Naive thymus-derived CD4-positive, alpha-beta T cell (primary cell): ENCODE data around the gene FCMR. TPM values are rescaled to one million over a fixed set of nuclear protein-coding genes. Genes with fewer than 3 reads are reported as not detected.

Source experiments
- ATAC-seq: fragments of 150-1000 bp; cut with Tn5 transposase; 2 replicates; pipeline ENCODE4 v1.10.0; 2021; ENCODE audit warnings: mild to moderate bottlenecking, moderate library complexity
- CTCF ChIA-PET: fragments of 350-600 bp; sonication (Branson Sonifier 250); formaldehyde crosslinking; loops from one replicate; lab custom pipeline; 2021; ENCODE audit warnings: antibody characterized with exemption; lab: Charles Lee
- POLR2A ChIA-PET: fragments of 350-600 bp; sonication (Branson Sonifier 250); formaldehyde crosslinking; loops from one replicate; lab custom pipeline; 2021; ENCODE audit warnings: antibody characterized with exemption, inconsistent platforms; lab: Charles Lee
- DNase-seq, 9 donors: peaks; one replicate each; pipeline versions ENCODE4 v3.0.0 to v3.0.0-alpha.2; 2020 to 2022; ENCODE audit warnings: mixed read lengths in 1 of 9
- H3K27ac ChIP-seq: one replicate; pipeline ENCODE4 v1.7.0; 2013; ENCODE audit warnings: mild to moderate bottlenecking, low read depth, low read length, moderate library complexity
- H3K27me3 ChIP-seq, 2 donors: one replicate each; pipeline ENCODE4 v1.7.0; 2013; ENCODE audit warnings: low read length in 2 of 2, mild to moderate bottlenecking in 2 of 2, moderate library complexity in 2 of 2; ENCODE audit not compliant: control insufficient read depth in 2 of 2, insufficient read depth in 2 of 2
- H3K36me3 ChIP-seq, 3 experiments: 1 replicate in 2 of 3; 2 replicates in 1 of 3; pipeline ENCODE4 v1.7.0; 2013; ENCODE audit warnings: low read length in 3 of 3, mild to moderate bottlenecking in 3 of 3, moderate library complexity in 1 of 3; ENCODE audit not compliant: insufficient read depth in 3 of 3, control insufficient read depth in 2 of 3
- H3K4me1 ChIP-seq, 2 donors: one replicate each; pipeline ENCODE4 v1.7.0; 2013; ENCODE audit warnings: low read length in 2 of 2, mild to moderate bottlenecking in 2 of 2, moderate library complexity in 1 of 2; ENCODE audit not compliant: control insufficient read depth in 2 of 2, insufficient read depth in 2 of 2
- H3K4me3 ChIP-seq: 2 replicates; pipeline ENCODE4 v1.7.0; 2013; ENCODE audit warnings: mild to moderate bottlenecking, low read length
- H3K9me3 ChIP-seq, 3 experiments: 1 replicate in 2 of 3; 2 replicates in 1 of 3; pipeline ENCODE4 v1.7.0; 2013; ENCODE audit warnings: low read length in 3 of 3; ENCODE audit not compliant: control insufficient read depth in 2 of 3
- H3K27ac Mint-ChIP-seq, 9 donors: one replicate each; pipeline ENCODE4 v1.8.0; 2020 to 2022; ENCODE audit warnings: mixed read lengths in 9 of 9, mild to moderate bottlenecking in 8 of 9, moderate library complexity in 5 of 9, inconsistent platforms in 2 of 9
- H3K27me3 Mint-ChIP-seq, 5 donors: one replicate each; pipeline ENCODE4 v1.8.0; 2021 to 2022; ENCODE audit warnings: mixed read lengths in 5 of 5, mild to moderate bottlenecking in 1 of 5
- H3K36me3 Mint-ChIP-seq, 5 donors: one replicate each; pipeline ENCODE4 v1.8.0; 2020 to 2022; ENCODE audit warnings: mixed read lengths in 5 of 5, mild to moderate bottlenecking in 3 of 5, inconsistent platforms in 1 of 5
- H3K4me1 Mint-ChIP-seq, 7 donors: one replicate each; pipeline ENCODE4 v1.8.0; 2020 to 2022; ENCODE audit warnings: mixed read lengths in 7 of 7, mild to moderate bottlenecking in 3 of 7, inconsistent platforms in 1 of 7
- H3K4me3 Mint-ChIP-seq, 10 donors: one replicate each; pipeline ENCODE4 v1.8.0; 2020 to 2022; ENCODE audit warnings: mild to moderate bottlenecking in 10 of 10, mixed read lengths in 10 of 10, moderate library complexity in 6 of 10, inconsistent platforms in 2 of 10
- H3K9me3 Mint-ChIP-seq, 11 donors: one replicate each; pipeline ENCODE4 v1.8.0; 2020 to 2022; ENCODE audit warnings: mixed read lengths in 11 of 11, mild to moderate bottlenecking in 4 of 11, inconsistent platforms in 1 of 11, moderate library complexity in 1 of 11
- intact Hi-C, 2 donors: fragments of 100-400 bp; cut with micrococcal nuclease; formaldehyde crosslinking; loops; one replicate each; pipeline ENCODE4 v1.15.1; 2023
- polyA plus RNA-seq, 2 donors: library from polyadenylated mRNA; unstranded; fragments of 300-500 nt; fragmentation: Illumina TruSeq; gene quantifications; one replicate each; pipeline ENCODE4 v1.2.3, GENCODE V29; 2021
- total RNA-seq, 6 experiments: library from RNA in 5 of 6; stranded (reverse) in 5 of 6; gene quantifications; 1 replicate in 5 of 6; 2 replicates in 1 of 6; pipeline ENCODE4 v1.2.3 and lab custom pipeline; 2021 to 2026

Gene FCMR
- total and polyA plus RNA-seq, 7 experiments from 2014 or later, result 103 to 998 (median 803) TPM

DNA sequence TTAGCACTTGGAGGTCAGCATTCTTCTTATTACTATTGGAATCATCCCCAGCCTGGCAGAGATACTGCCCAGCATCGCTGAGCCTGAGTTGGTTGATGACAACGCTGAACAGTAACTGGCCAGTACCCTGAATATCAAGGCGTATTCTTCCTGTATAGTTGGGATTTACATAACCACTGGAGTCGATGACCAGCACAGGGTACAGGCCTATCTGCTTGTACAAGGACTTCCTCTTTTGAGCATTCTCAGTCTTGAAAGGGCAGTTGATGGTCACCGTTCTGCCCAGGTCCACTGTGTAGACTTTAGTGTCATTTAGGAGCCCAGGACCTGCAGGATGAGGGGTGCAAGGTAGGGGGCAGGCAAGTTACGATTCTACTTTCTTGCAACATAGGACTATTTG, 15.7 kb upstream of the FCMR start:
- ATAC-seq (no peak), DNase-seq (no peak)
- Histone ChIP-seq H3K27me3 (no peaks in the 10 kb centered on the region), H3K4me3 (no peak overlapping the region), H3K27ac (no peak overlapping the region), H3K36me3 (no peaks in the 10 kb centered on the region), H3K9me3 (no peaks in the 10 kb centered on the region), H3K4me1 (peaks cover 6 to 8% of the 10 kb centered on the region in 2 donors)
- no peaks in the 10 kb centered on the region for H3K9me3 Mint-ChIP-seq
- ChIA-PET POLR2A (interaction anchor here (13.2 kb wide), 1 partner anchor 32 kb away, joined by 167 read pairs; no protein-coding TSS in a partner anchor), CTCF (interaction anchor here (1.1 to 19.1 kb wide), 4 partner anchors 13 to 202 kb away, joined by 5 to 343 read pairs (median 52); partner anchors contain the start of gene FCMR)
- H3K4me1 Mint-ChIP-seq, result peaks cover 0 to 12% (median 12%) of the 10 kb centered on the region in 7 donors
- H3K27ac Mint-ChIP-seq, result no peak overlapping the region
- peaks cover 0 to 16% (median 0%) of the 10 kb centered on the region in 5 donors for H3K27me3 Mint-ChIP-seq
- intact Hi-C loops, result no loop called here
- no peaks in the 10 kb centered on the region for H3K36me3 Mint-ChIP-seq
- no peak overlapping the region for H3K4me3 Mint-ChIP-seq

DNA sequence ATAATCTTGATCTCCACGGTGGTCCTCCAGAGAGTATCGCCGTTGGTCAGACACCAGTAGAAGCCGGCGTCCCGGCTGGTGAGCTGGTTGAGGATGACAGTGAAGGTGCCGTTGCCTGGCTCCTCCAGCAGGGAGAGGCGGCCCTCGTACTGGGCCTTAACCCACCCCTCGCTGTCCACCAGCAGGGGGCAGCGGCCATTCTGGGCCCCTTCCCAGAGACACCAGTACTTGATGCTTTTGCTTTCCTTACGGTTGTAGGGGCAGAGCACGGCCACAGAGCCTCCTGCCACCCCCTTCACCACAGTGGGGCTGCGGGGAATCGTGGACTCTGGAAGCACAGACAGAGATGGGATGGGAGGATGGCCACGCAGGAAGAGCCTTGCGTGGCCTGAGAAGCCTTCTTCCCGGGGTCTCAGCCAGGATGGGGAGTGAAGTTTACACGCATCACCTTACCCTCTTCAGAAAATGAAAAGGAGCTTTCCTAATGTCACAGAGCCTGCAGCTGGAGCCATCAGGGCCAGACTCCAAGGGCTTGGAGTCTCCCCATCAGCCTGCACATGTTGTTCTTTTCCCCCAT, 13.8 kb upstream of the FCMR start:
- DNase-seq (peak in 4 of 9 donors; percentile 28 to 56 (median 48)), ATAC-seq (peak; percentile 68)
- H3K4me3 ChIP-seq, result no peak overlapping the region
- no peak overlapping the region for H3K27ac ChIP-seq
- Mint-ChIP-seq H3K9me3 (no peaks in the 10 kb centered on the region), H3K36me3 (no peaks in the 10 kb centered on the region), H3K4me1 (peaks cover 2 to 31% (median 29%) of the 10 kb centered on the region in 7 donors), H3K4me3 (no peak overlapping the region), H3K27me3 (peaks cover 0 to 8% (median 0%) of the 10 kb centered on the region in 5 donors), H3K27ac (peak overlapping the region in 1 of 9 donors; percentile 12)
- no peaks in the 10 kb centered on the region for H3K36me3 ChIP-seq
- ChIA-PET CTCF (interaction anchor here (0.6 to 19.1 kb wide), 15 partner anchors 10 to 210 kb away, joined by 3 to 343 read pairs (median 5); partner anchors contain the start of gene FCMR), POLR2A (interaction anchor here (0.7 to 13.2 kb wide), 7 partner anchors 10 to 196 kb away, joined by 3 to 323 read pairs (median 3); partner anchors contain the start of gene FCMR)
- intact Hi-C loops, result loop anchor here (1.0 kb wide), 1 partner anchor 47 kb away; no protein-coding TSS in a partner anchor
- no peaks in the 10 kb centered on the region for H3K27me3 ChIP-seq
- H3K9me3 ChIP-seq, result no peaks in the 10 kb centered on the region
- peaks cover 6 to 12% of the 10 kb centered on the region in 2 donors for H3K4me1 ChIP-seq

DNA sequence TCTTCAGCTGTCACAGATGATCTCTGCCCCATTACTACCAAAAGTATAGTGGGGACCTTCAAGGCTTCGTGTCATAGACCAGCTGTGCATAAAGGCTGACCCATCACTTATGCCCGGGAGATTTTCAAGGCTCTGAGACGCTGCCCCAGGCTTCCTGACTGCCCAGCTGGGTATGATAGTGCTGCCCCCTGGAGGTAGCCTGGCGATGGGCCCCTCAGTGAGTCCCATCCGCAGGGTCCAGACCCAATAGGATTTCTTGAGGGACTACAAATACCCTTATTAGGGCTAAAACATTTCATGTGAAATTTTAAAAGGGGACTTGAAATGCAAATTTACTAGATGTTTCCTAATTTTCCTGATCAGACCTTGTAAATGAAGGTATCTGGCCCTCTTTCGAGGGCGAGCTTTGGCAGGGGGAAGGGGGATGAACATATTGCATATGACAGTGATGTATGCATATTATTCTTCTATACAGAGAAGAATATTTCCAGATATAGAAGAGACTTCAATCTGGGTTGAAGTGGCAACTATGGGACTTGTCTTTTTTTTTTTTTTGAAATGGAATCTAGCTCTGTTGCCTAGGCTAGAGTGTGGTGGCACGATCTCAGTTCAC, 11.7 kb upstream of the FCMR start:
- H3K9me3 ChIP-seq, result no peaks in the 10 kb centered on the region
- DNase-seq (peak; percentile 56 to 82 (median 64)), ATAC-seq (peak; percentile 80)
- no peaks in the 10 kb centered on the region for H3K36me3 Mint-ChIP-seq
- intact Hi-C loops, result loop anchor here (1.0 to 2.0 kb wide), 8 partner anchors 10 to 207 kb away; partner anchors contain the start of gene IL20 (in 2 of the 2)
- H3K27me3 Mint-ChIP-seq, result peaks cover 0 to 2% (median 0%) of the 10 kb centered on the region in 5 donors
- peaks cover 15 to 49% (median 43%) of the 10 kb centered on the region in 7 donors for H3K4me1 Mint-ChIP-seq
- H3K4me1 ChIP-seq, result peaks cover 17 to 21% of the 10 kb centered on the region in 2 donors
- H3K4me3 Mint-ChIP-seq, result peak overlapping the region in 4 of 10 donors; percentile 10 to 45 (median 23)
- H3K4me3 ChIP-seq, result no peak overlapping the region
- no peaks in the 10 kb centered on the region for H3K9me3 Mint-ChIP-seq
- POLR2A ChIA-PET, result interaction anchor here (0.6 to 13.2 kb wide), 7 partner anchors 16 to 130 kb away, joined by 3 to 323 read pairs (median 4); partner anchors contain the start of gene FCMR
- H3K27me3 ChIP-seq, result no peaks in the 10 kb centered on the region
- no peaks in the 10 kb centered on the region for H3K36me3 ChIP-seq
- CTCF ChIA-PET, result interaction anchor here (0.6 to 19.1 kb wide), 27 partner anchors 8 to 222 kb away, joined by 3 to 343 read pairs (median 5); partner anchors contain the start of genes FCMR and IL20
- H3K27ac Mint-ChIP-seq, result peak overlapping the region in 7 of 9 donors; percentile 23 to 89 (median 80)
- H3K27ac ChIP-seq, result no peak overlapping the region

DNA sequence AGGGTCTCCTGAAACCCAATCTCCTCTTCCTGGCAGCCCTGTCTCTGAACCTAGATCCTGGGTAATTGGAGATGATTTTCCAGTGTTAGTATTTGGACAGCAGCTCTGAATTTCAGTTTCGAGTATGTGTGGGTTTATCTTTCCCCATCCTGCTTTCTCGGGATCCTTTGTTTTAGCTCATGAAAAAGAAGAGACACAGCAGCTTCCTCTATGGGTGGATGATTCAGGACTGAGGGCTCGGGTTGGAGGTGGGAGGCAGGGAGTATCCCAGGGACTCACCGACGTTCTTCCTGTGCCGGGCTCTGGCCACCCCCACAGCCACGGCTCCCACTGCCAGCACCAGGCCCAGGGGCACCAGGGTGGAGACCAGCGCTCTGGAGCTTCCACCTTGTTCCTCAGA, 10.4 kb upstream of the FCMR start:
- POLR2A ChIA-PET, result interaction anchor here (0.9 to 13.2 kb wide), 7 partner anchors 15 to 167 kb away, joined by 3 to 323 read pairs (median 3); partner anchors contain the start of gene FCMR
- DNase-seq, result no peak
- no peak overlapping the region for H3K4me3 ChIP-seq
- no peaks in the 10 kb centered on the region for H3K27me3 ChIP-seq
- no peaks in the 10 kb centered on the region for H3K36me3 Mint-ChIP-seq
- H3K36me3 ChIP-seq, result no peaks in the 10 kb centered on the region
- H3K9me3 ChIP-seq, result no peaks in the 10 kb centered on the region
- peaks cover 0 to 2% (median 0%) of the 10 kb centered on the region in 5 donors for H3K27me3 Mint-ChIP-seq
- peaks cover 17 to 29% of the 10 kb centered on the region in 2 donors for H3K4me1 ChIP-seq
- intact Hi-C loops, result loop anchor here in 1 of 2 donors (2.0 kb wide), 1 partner anchor 75 kb away; no protein-coding TSS in a partner anchor
- ATAC-seq, result no peak
- H3K9me3 Mint-ChIP-seq, result no peaks in the 10 kb centered on the region
- H3K4me3 Mint-ChIP-seq, result no peak overlapping the region
- no peak overlapping the region for H3K27ac ChIP-seq
- peaks cover 25 to 61% (median 53%) of the 10 kb centered on the region in 7 donors for H3K4me1 Mint-ChIP-seq
- CTCF ChIA-PET, result interaction anchor here (0.6 to 19.1 kb wide), 17 partner anchors 10 to 206 kb away, joined by 3 to 343 read pairs (median 5); partner anchors contain the start of gene FCMR
- peak overlapping the region in 8 of 9 donors; percentile 56 to 92 (median 86) for H3K27ac Mint-ChIP-seq

DNA sequence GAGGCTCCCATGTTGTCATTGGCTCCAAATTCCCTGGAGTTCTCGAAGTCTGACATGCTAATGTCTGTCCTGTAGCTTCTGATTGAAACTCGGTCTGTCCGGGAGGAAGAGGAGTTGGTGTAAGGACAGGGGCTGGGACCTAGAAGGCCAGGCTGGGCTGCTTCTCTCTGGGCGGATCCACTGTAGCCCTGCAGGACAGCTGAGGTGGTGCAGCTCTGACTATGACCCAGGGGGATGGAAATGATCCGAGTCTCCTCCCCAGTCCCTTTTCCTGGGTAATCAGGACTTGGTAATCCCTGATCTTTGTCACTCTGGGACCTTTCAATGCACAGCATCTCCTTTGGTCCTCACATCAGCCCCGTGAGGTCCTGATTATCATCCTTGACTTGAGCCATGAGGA, 10.0 kb upstream of the FCMR start:
- ChIA-PET POLR2A (interaction anchor here (0.9 to 13.2 kb wide), 7 partner anchors 14 to 166 kb away, joined by 3 to 323 read pairs (median 3); partner anchors contain the start of genes FCMR and IL20), CTCF (interaction anchor here (0.6 to 19.1 kb wide), 15 partner anchors 11 to 206 kb away, joined by 3 to 343 read pairs (median 5); partner anchors contain the start of gene FCMR)
- H3K9me3 ChIP-seq, result no peaks in the 10 kb centered on the region
- Mint-ChIP-seq H3K36me3 (no peaks in the 10 kb centered on the region), H3K4me3 (peak overlapping the region in 1 of 10 donors; percentile 57), H3K27ac (peak overlapping the region in 7 of 9 donors; percentile 62 to 94 (median 89)), H3K27me3 (peaks cover 0 to 2% (median 0%) of the 10 kb centered on the region in 5 donors), H3K9me3 (no peaks in the 10 kb centered on the region), H3K4me1 (peaks cover 25 to 64% (median 53%) of the 10 kb centered on the region in 7 donors)
- intact Hi-C loops, result loop anchor here in 1 of 2 donors (2.0 kb wide), 1 partner anchor 75 kb away; no protein-coding TSS in a partner anchor
- H3K4me3 ChIP-seq, result no peak overlapping the region
- H3K27me3 ChIP-seq, result no peaks in the 10 kb centered on the region
- no peaks in the 10 kb centered on the region for H3K36me3 ChIP-seq
- peaks cover 17 to 32% of the 10 kb centered on the region in 2 donors for H3K4me1 ChIP-seq
- H3K27ac ChIP-seq, result no peak overlapping the region
- no peak for ATAC-seq
- DNase-seq, result no peak
